HEK293 (cell line): ENCODE data around the gene TMEM91.

Experiments used
- BCL11A ChIP-seq: fragments of 450-650 bp; formaldehyde crosslinking; IDR thresholded peaks from 2 replicates; pipeline ENCODE4 v1.5.1; 2016; ENCODE audit warnings: low read depth, missing biosample characterization, missing genetic modification characterization
- ZNF184 ChIP-seq: fragments of 450-650 bp; IDR thresholded peaks from 2 replicates; pipeline ENCODE4 v1.5.1; 2018; ENCODE audit warnings: missing biosample characterization, mild to moderate bottlenecking, missing genetic modification characterization
- ZNF660 ChIP-seq: fragments of 450-650 bp; IDR thresholded peaks from 2 replicates; pipeline ENCODE4 v1.5.1; 2018; ENCODE audit warnings: missing biosample characterization, mild to moderate bottlenecking, missing genetic modification characterization
- TF ChIP-seq, protein P1 (sequence below): fragments of 450-650 bp; formaldehyde crosslinking; IDR thresholded peaks from 2 replicates; pipeline ENCODE4 v1.5.1; 2016; ENCODE audit warnings: missing biosample characterization, missing genetic modification characterization

DNA sequence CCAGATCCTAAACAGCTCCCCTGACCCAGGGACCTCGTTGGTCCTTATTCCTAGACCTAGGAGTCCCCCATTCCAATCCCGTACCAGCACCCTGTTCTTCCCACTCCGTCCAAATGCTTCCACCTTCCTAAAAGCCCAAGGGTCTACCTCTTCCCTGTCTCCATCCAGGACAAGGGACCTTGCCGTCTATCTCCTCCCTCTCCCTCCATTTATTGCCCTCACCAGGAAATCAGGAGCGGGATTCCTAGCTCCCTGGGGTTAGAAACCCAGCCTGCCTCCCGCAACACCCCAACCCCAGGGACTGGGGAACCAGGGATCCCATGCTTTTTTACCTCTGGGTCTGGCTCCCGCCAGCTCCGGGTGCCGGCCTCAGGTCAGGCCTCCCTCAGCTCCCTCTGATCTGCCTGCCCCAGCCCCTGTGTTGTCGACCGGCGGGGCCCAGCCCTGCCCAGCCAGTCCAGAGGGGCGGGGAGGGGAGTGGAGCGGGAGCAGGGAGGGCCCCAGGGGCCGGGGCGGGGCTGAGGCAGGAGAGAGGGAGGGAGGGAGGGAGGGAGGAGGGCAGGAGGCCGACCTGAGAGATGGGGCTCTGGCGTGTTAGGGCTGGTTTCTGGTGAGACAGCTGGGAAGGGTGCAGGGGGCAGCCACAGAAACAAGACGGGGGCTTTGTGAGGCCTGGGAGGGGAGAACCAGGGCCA lies 50.8 kb downstream of the TMEM91 start, which contains the start of gene B3GNT8:
- TF ChIP-seq BCL11A (tag by site-specific recombination) (no peak), ZNF660 (no peak), ZNF184 (tag by site-specific recombination) (no peak)
- TF ChIP-seq, protein P1, sequence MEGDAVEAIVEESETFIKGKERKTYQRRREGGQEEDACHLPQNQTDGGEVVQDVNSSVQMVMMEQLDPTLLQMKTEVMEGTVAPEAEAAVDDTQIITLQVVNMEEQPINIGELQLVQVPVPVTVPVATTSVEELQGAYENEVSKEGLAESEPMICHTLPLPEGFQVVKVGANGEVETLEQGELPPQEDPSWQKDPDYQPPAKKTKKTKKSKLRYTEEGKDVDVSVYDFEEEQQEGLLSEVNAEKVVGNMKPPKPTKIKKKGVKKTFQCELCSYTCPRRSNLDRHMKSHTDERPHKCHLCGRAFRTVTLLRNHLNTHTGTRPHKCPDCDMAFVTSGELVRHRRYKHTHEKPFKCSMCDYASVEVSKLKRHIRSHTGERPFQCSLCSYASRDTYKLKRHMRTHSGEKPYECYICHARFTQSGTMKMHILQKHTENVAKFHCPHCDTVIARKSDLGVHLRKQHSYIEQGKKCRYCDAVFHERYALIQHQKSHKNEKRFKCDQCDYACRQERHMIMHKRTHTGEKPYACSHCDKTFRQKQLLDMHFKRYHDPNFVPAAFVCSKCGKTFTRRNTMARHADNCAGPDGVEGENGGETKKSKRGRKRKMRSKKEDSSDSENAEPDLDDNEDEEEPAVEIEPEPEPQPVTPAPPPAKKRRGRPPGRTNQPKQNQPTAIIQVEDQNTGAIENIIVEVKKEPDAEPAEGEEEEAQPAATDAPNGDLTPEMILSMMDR (tag by site-specific recombination): no peak
